ENCODE results near the gene SNRNP40. TPM values are rescaled to one million over a fixed set of nuclear protein-coding genes. Genes with fewer than 3 reads are reported as not detected.

The SNRNP40 gene
- total and polyA plus RNA-seq, 2 experiments from 2014 or later = 90.0 to 135 TPM

GRCh38 chr1:31234870-31235269, 61.7 kb downstream of the SNRNP40 start:
- Histone ChIP-seq H4K20me1 (replicated peaks; ENCODE audit: insufficient read depth) (peaks cover 12% of the 10 kb centered on the region; the same call in 1 of the 2 replicates), H3K36me3 (ENCODE audit: insufficient read depth) (no peaks in the 10 kb centered on the region), H3K27ac (ENCODE audit: low read depth) (no peak overlapping the region), H3K4me2 (no peak overlapping the region), H3K27me3 (ENCODE audit: insufficient read depth) (peaks cover 14% of the 10 kb centered on the region), H3K4me1 (ENCODE audit: insufficient read depth) (peaks cover 14% of the 10 kb centered on the region; the same call in 1 of the 2 replicates), H3F3A (replicated peaks; ENCODE audit: low read depth) (no peaks in the 10 kb centered on the region; the same call in 1 of the 2 replicates), H3K9me2 (ENCODE audit: insufficient read depth) (no peaks in the 10 kb centered on the region), H3K4me3 (no peak overlapping the region), H2AFZ (no peak overlapping the region), H3K79me2 (replicated peaks; ENCODE audit: insufficient read depth) (peaks cover 48% of the 10 kb centered on the region)
- Mint-ChIP-seq H3K9me3 (peaks cover 3% of the 10 kb centered on the region; the same call in 1 of the 3 replicates), H3K27ac (no peak overlapping the region), H3K4me3 (no peak overlapping the region), H3K27me3 (ENCODE audit: insufficient read depth, low read depth, poor library complexity) (peaks cover 9% of the 10 kb centered on the region), H3K36me3 (ENCODE audit: low read depth) (peaks cover 4% of the 10 kb centered on the region; the same call in 1 of the 3 replicates), H3K4me1 (peaks cover 21% of the 10 kb centered on the region)
- no peak for TF ChIP-seq EZH2 (IDR thresholded peaks at IDR 0.05; ENCODE audit: low read depth, unreplicated experiment)
- no peak for TF ChIP-seq STAT1 (IDR thresholded peaks at IDR 0.05; ENCODE audit: unreplicated experiment)
- TF ChIP-seq ZNF462 (CRISPR knock-in tag; IDR thresholded peaks at IDR 0.05) = no peak
- no peak for TF ChIP-seq NANOG (IDR thresholded peaks at IDR 0.05; ENCODE audit: borderline replicate concordance)
- no peak for TF ChIP-seq CREB1 (CRISPR knock-in tag; IDR thresholded peaks at IDR 0.05; ENCODE audit: low read depth)
- TF ChIP-seq JUNB (IDR thresholded peaks at IDR 0.05; ENCODE audit: unreplicated experiment) = no peak
- TF ChIP-seq ZNF114 (CRISPR knock-in tag; IDR thresholded peaks at IDR 0.05) = no peak
- no peak for TF ChIP-seq REST (IDR thresholded peaks at IDR 0.05; ENCODE audit: unreplicated experiment)
- TF ChIP-seq POLR2AphosphoS5 (IDR thresholded peaks at IDR 0.05; ENCODE audit: low read depth) = no peak
- no peak for TF ChIP-seq EZH2phosphoT487 (IDR thresholded peaks at IDR 0.05; ENCODE audit: unreplicated experiment)
- TF ChIP-seq CTCF (conservative IDR thresholded peaks at IDR 0.05; ENCODE audit: low read depth in 2 of 2) = no peak
- no peak for TF ChIP-seq ETS1 (IDR thresholded peaks at IDR 0.05)
- no peak for TF ChIP-seq ZNF331 (CRISPR knock-in tag; IDR thresholded peaks at IDR 0.05; ENCODE audit: low read depth)
- ATAC-seq (no peak), DNase-seq (ENCODE audit: low spot score) (no peak)
